ENCODE data around the gene ARIH2. TPM values are rescaled to one million over a fixed set of nuclear protein-coding genes. Genes with fewer than 3 reads are reported as not detected.
"Not testable (repeated sequence)": the region's sequence is repeated elsewhere in the genome, so short reads cannot be mapped to it uniquely, and the experiment has no call there.

ARIH2 gene
- total and polyA plus RNA-seq, 9 of the 15 experiments (the other 6 are each of a cell fraction or from before 2014, with no cell fraction given), result 27.0 to 120 (median 108) TPM

DNA sequence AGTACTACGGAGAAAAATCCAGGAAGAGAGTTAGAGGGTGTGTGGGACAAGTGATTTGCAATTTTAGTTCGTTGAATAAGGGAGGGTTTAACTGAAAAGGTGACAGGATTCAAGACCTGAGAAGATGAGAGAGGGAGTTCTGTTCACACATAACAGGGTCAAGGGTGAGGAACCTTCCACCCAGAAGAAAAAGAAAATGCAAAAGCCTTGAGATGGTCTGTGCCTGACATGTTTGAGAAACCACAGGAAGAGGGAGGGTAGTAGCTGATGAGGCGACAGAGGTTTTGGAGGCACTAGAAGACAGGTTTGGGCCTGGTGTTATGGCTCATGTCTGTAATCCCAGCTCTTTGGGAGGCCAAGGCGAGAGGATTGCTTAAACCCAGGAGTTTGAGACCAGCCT is 19.4 kb upstream of the ARIH2 start:
- 57% methylated on average over 4 of the region's 4 CpGs for WGBS (ENCODE audit: insufficient coverage, low coverage, missing lambda C conversion rate)
- Histone ChIP-seq H3K27me3 (ENCODE audit: control insufficient read depth in 2 of 2, insufficient read depth in 2 of 2, low read length in 2 of 2) (no peaks in the 10 kb centered on the region), H2AFZ (ENCODE audit: low read depth, low read length) (peak overlapping the region; percentile 90), H3K9ac (ENCODE audit: insufficient read depth in 1 of 2, low read depth in 2 of 2, low read length in 2 of 2) (peak overlapping the region in 1 of 2 experiments; percentile 69; a peak in 2 of 4 replicates), H3K79me2 (ENCODE audit: control insufficient read depth, insufficient read depth, low read length) (peaks cover 13% of the 10 kb centered on the region; the same call in 2 of the 3 replicates), H3K4me2 (ENCODE audit: insufficient read depth, low read length) (peak overlapping the region; percentile 82), H4K20me1 (replicated peaks; ENCODE audit: control insufficient read depth, insufficient read depth, low read length) (no peaks in the 10 kb centered on the region), H3K9me1 (ENCODE audit: control insufficient read depth, insufficient read depth, low read length) (no peaks in the 10 kb centered on the region), H3K4me3 (peak overlapping the region; percentile 73), H3K27ac (ENCODE audit: extremely low read depth, low read depth, low read length) (peak overlapping the region; percentile 64; the same call in 2 of the 3 replicates), H3K36me3 (ENCODE audit: control insufficient read depth, insufficient read depth, low read length) (no peaks in the 10 kb centered on the region), H3K9me3 (replicated peaks; ENCODE audit: control insufficient read depth, insufficient read depth, low read depth, low read length) (no peaks in the 10 kb centered on the region), H3K4me1 (replicated peaks in 1 of 2; ENCODE audit: control insufficient read depth in 2 of 2, insufficient read depth in 2 of 2, low read length in 2 of 2) (peaks cover 7 to 12% of the 10 kb centered on the region in 2 experiments; a peak in 3 of 5 replicates)
- no TSS peak for BruUV-seq (replicated peaks)
- CTCF ChIA-PET (ENCODE audit: low intra/inter-chr PET ratio), result no interaction called here
- in situ Hi-C loops (cut with MboI) (no loop called here), intact Hi-C loops (cut with micrococcal nuclease) (loop anchor here (5.0 kb wide), 1 partner anchor 52 kb away; the partner anchor contains the start of gene PRKAR2A)
- no peak for TF ChIP-seq ZNF778 (CRISPR knock-in tag; IDR thresholded peaks at IDR 0.05)
- no peak for TF ChIP-seq POLR2G (IDR thresholded peaks at IDR 0.05; ENCODE audit: low read depth, low read length)
- 0 out of 2 replicates have a peak, but pooled peaks have one; percentile 5 for TF ChIP-seq ZFX (CRISPR knock-in tag; IDR thresholded peaks at IDR 0.05)
- 0 out of 2 replicates have a peak, but pooled peaks have one; percentile 1 for TF ChIP-seq SMARCA5 (IDR thresholded peaks at IDR 0.05)
- TF ChIP-seq KDM1A (IDR thresholded peaks at IDR 0.05), result 0 out of 4 replicates have a peak, but pooled peaks of 1 of the 2 experiments have one; percentile 4
- POLR2A ChIA-PET, result interaction anchor here (0.7 to 2.5 kb wide), 3 partner anchors 19 to 156 kb away, joined by 3 to 8 read pairs (median 7); partner anchors contain the start of gene ARIH2
- peak in 1 of 4 experiments; percentile 8 for DNase-seq (ENCODE audit: extremely low read depth in 1 of 4, low spot score in 3 of 4)
- no peak for FAIRE-seq
- ATAC-seq, result no peak

DNA sequence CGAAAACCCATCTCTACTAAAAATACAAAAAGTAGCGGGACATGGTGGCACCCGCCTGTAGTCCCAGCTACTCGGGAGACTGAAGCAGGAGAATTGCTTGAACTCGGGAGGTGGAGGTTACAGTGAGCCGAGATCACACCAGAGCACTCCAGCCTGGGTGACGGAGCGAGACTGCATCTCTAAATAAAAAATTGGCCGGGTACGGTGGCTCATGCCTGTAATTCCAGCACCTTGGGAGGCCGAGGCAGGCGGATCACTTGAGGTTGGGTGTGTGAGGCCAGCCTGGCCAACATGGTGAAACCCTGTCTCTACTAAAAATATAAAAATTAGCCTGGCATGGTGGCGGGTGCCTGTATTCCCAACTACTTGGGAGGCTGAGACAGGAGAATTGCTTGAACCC is 11.6 kb upstream of the ARIH2 start:
- H3K27ac ChIP-seq (ENCODE audit: extremely low read depth, low read depth, low read length); H3K36me3 ChIP-seq (ENCODE audit: control insufficient read depth, insufficient read depth, low read length); H3K4me1 ChIP-seq (replicated peaks in 1 of 2; ENCODE audit: control insufficient read depth in 2 of 2, insufficient read depth in 2 of 2, low read length in 2 of 2); H3K9me1 ChIP-seq (ENCODE audit: control insufficient read depth, insufficient read depth, low read length); DNase-seq (ENCODE audit: extremely low read depth in 1 of 4, low spot score in 3 of 4); H3K79me2 ChIP-seq (ENCODE audit: control insufficient read depth, insufficient read depth, low read length); H3K27me3 ChIP-seq (ENCODE audit: control insufficient read depth in 2 of 2, insufficient read depth in 2 of 2, low read length in 2 of 2); BruUV-seq (replicated peaks); H4K20me1 ChIP-seq (replicated peaks; ENCODE audit: control insufficient read depth, insufficient read depth, low read length); in situ Hi-C loops (cut with MboI); H3K4me3 ChIP-seq; intact Hi-C loops (cut with micrococcal nuclease); H2AFZ ChIP-seq (ENCODE audit: low read depth, low read length); FAIRE-seq; ATAC-seq; H3K9me3 ChIP-seq (replicated peaks; ENCODE audit: control insufficient read depth, insufficient read depth, low read depth, low read length); H3K9ac ChIP-seq (ENCODE audit: insufficient read depth in 1 of 2, low read depth in 2 of 2, low read length in 2 of 2); CTCF ChIA-PET (ENCODE audit: low intra/inter-chr PET ratio); H3K4me2 ChIP-seq (ENCODE audit: insufficient read depth, low read length): not testable (repeated sequence)
- WGBS (ENCODE audit: insufficient coverage, low coverage, missing lambda C conversion rate), result 78% methylated on average over 12 of the region's 13 CpGs
- POLR2A ChIA-PET, result interaction anchor here (0.6 kb wide), 1 partner anchor 1349 kb away, joined by 3 read pairs; no protein-coding TSS in a partner anchor
